UCSD-AML1 (cell line): Measurements from ENCODE around the gene METAP1D.
"Not testable (repeated sequence)": the region's sequence is repeated elsewhere in the genome, so short reads cannot be mapped to it uniquely, and the experiment has no call there.

Source experiments
- DNase-seq: peaks from one replicate; lab custom pipeline; 2025; ENCODE audit not compliant: unreplicated experiment; lab: John Stamatoyannopoulos, UW

Gene METAP1D

GRCh38 chr2:172047566-172048507, 48.1 kb downstream of the METAP1D start:
- DNase-seq: no peak

- DNase-seq: no peak
Measured at GRCh38 chr2:172048508-172049503, 49.1 kb downstream of the METAP1D start.

GRCh38 chr2:172049567-172050120, 49.9 kb downstream of the METAP1D start:
- no peak for DNase-seq

- DNase-seq: no peak
Measured at GRCh38 chr2:172050479-172051125, 50.8 kb downstream of the METAP1D start.

GRCh38 chr2:172052000-172052983, 52.5 kb downstream of the METAP1D start:
- DNase-seq: no peak

- no peak for DNase-seq
Measured at GRCh38 chr2:172053486-172053885, 53.7 kb downstream of the METAP1D start.

GRCh38 chr2:172056293-172056692, 56.5 kb downstream of the METAP1D start:
- no peak for DNase-seq

- no peak for DNase-seq
Measured at GRCh38 chr2:172058660-172059059, 58.9 kb downstream of the METAP1D start.

GRCh38 chr2:172060118-172060517, 60.4 kb downstream of the METAP1D start:
- DNase-seq: not testable (repeated sequence)

- DNase-seq: no peak
Measured at GRCh38 chr2:172062402-172063004, 62.8 kb downstream of the METAP1D start.

- DNase-seq: no peak
Measured at GRCh38 chr2:172063446-172063845, 63.7 kb downstream of the METAP1D start.

- no peak for DNase-seq
Measured at GRCh38 chr2:172065111-172065510, 65.4 kb downstream of the METAP1D start.

GRCh38 chr2:172066394-172066886, 66.7 kb downstream of the METAP1D start:
- DNase-seq: no peak

- not testable (repeated sequence) for DNase-seq
Measured at GRCh38 chr2:172067905-172068304, 68.2 kb downstream of the METAP1D start.

- DNase-seq: no peak
Measured at GRCh38 chr2:172070936-172071335, 71.2 kb downstream of the METAP1D start.

GRCh38 chr2:172072303-172072702, 72.5 kb downstream of the METAP1D start:
- no peak for DNase-seq

GRCh38 chr2:172072706-172073105, 73.0 kb downstream of the METAP1D start:
- no peak for DNase-seq

GRCh38 chr2:172073518-172073917, 73.8 kb downstream of the METAP1D start:
- DNase-seq: no peak

GRCh38 chr2:172074254-172074653, 74.5 kb downstream of the METAP1D start:
- no peak for DNase-seq
